Measurements from ENCODE around the gene ALDH1A3.

DNA sequence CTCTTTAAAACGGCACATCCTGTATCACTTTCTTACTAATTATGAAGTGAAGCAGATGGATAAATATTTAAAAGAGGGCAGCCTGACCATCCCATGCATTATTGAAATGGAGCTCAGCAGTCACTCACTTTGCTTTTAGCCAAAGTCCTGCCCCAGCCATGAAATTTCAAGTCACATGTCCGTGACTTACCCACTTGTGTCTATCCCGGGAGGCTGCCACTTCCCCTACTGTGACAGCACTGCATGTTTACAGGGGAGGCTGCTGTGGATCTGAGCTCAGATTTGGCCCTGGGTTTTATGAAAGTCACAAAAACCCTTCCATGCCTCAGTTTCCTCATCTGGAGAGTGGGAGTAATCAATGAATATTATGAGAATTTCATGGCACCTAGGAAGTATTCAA lies 21.7 kb downstream of the ALDH1A3 start:
- TF ChIP-seq, protein P1, sequence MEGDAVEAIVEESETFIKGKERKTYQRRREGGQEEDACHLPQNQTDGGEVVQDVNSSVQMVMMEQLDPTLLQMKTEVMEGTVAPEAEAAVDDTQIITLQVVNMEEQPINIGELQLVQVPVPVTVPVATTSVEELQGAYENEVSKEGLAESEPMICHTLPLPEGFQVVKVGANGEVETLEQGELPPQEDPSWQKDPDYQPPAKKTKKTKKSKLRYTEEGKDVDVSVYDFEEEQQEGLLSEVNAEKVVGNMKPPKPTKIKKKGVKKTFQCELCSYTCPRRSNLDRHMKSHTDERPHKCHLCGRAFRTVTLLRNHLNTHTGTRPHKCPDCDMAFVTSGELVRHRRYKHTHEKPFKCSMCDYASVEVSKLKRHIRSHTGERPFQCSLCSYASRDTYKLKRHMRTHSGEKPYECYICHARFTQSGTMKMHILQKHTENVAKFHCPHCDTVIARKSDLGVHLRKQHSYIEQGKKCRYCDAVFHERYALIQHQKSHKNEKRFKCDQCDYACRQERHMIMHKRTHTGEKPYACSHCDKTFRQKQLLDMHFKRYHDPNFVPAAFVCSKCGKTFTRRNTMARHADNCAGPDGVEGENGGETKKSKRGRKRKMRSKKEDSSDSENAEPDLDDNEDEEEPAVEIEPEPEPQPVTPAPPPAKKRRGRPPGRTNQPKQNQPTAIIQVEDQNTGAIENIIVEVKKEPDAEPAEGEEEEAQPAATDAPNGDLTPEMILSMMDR (IDR thresholded peaks at IDR 0.05; ENCODE audit: insufficient read depth, low read length) = no peak
- TF ChIP-seq GABPA (IDR thresholded peaks at IDR 0.05; ENCODE audit: low read depth) (no peak), POLR2AphosphoS5 (IDR thresholded peaks at IDR 0.05; ENCODE audit: low read depth) (no peak)

Data from HL-60 (cell line).